ENCODE data around the gene LPAR6. TPM values are rescaled to one million over a fixed set of nuclear protein-coding genes. Genes with fewer than 3 reads are reported as not detected.

The LPAR6 gene
- total RNA-seq, 2 experiments from 2014 or later: 5.2 to 6.4 TPM

DNA sequence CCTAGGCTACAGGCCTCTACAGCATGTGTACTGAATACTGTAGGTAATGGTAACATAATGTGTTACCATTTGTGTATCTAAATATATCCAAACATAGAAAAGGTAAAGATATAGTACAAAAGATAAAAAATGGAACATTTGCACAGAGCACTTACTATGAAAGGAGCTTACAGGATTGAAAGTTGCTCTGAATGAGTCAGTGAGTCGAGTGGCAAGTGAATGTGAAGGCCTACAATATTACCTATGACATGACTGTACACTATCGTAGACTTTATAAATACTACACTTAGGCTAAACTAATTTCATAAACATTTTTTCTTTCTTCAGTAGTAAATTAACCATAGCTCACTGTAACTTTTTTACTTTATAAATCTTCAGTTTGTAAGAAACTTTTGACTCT, 35.1 kb downstream of the LPAR6 start:
- ATAC-seq (no peak), DNase-seq (no peak)
- intact Hi-C loops (cut with micrococcal nuclease): no loop called here
- no peaks in the 10 kb centered on the region for H3K27me3 Mint-ChIP-seq
- ChIA-PET CTCF (interaction anchor here (0.9 kb wide), 1 partner anchor 373 kb away, joined by 3 read pairs; no protein-coding TSS in a partner anchor), POLR2A (interaction anchor here (0.6 kb wide), 1 partner anchor 205 kb away, joined by 6 read pairs; no protein-coding TSS in a partner anchor)
- no peak overlapping the region for H3K4me3 Mint-ChIP-seq
- H3K4me1 Mint-ChIP-seq (ENCODE audit: low read depth): no peaks in the 10 kb centered on the region
- H3K27ac Mint-ChIP-seq: no peak overlapping the region
- peaks cover 4% of the 10 kb centered on the region for H3K9me3 Mint-ChIP-seq
- H3K36me3 Mint-ChIP-seq (ENCODE audit: low read depth): peaks cover 41% of the 10 kb centered on the region
- TF ChIP-seq, protein P1, sequence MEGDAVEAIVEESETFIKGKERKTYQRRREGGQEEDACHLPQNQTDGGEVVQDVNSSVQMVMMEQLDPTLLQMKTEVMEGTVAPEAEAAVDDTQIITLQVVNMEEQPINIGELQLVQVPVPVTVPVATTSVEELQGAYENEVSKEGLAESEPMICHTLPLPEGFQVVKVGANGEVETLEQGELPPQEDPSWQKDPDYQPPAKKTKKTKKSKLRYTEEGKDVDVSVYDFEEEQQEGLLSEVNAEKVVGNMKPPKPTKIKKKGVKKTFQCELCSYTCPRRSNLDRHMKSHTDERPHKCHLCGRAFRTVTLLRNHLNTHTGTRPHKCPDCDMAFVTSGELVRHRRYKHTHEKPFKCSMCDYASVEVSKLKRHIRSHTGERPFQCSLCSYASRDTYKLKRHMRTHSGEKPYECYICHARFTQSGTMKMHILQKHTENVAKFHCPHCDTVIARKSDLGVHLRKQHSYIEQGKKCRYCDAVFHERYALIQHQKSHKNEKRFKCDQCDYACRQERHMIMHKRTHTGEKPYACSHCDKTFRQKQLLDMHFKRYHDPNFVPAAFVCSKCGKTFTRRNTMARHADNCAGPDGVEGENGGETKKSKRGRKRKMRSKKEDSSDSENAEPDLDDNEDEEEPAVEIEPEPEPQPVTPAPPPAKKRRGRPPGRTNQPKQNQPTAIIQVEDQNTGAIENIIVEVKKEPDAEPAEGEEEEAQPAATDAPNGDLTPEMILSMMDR (IDR thresholded peaks at IDR 0.05): no peak

DNA sequence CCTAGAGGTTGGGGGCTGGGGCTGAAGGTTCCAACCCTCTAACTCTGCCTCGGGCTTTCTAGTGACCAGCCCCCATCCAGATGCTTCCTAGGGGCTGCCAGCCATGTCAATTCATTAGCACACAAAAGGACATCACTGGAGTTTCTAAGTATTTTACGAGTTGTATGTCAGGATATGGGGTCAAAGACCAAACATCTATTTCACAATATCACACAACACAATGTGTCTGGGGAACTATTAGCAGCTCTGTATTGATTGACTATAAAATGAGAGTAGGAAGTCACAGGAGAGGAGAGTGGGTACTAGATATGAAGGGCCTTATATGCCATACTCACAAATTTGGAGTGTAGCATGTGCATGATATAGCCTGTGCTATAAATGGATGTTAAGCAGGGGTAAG, 42.1 kb downstream of the LPAR6 start:
- Mint-ChIP-seq H3K27ac (no peak overlapping the region), H3K4me1 (ENCODE audit: low read depth) (no peaks in the 10 kb centered on the region), H3K9me3 (peaks cover 4% of the 10 kb centered on the region), H3K4me3 (no peak overlapping the region), H3K36me3 (ENCODE audit: low read depth) (peaks cover 25% of the 10 kb centered on the region), H3K27me3 (no peaks in the 10 kb centered on the region)
- TF ChIP-seq, protein P1 (IDR thresholded peaks at IDR 0.05): no peak
- intact Hi-C loops (cut with micrococcal nuclease): no loop called here
- ChIA-PET CTCF (no interaction called here), POLR2A (no interaction called here)
- DNase-seq: no peak
- no peak for ATAC-seq

DNA sequence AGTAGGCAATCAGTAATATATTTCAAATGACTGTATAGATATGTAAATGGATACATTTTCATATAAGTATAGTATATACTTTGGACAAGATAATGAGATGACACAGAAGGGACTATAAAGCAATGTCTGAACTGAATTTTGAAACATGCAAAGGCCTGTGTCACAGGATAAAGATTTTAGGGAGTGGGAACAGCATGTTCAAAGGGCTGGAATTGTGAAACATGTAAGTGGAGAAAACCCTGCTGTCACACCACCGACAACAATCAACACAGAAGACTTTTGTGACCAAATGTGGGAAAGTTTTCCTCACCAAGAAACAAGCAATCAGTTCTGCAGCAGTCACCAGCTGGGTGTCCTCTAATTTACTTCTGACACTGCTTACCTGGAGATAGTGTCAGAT, 42.9 kb downstream of the LPAR6 start:
- CTCF ChIA-PET: no interaction called here
- TF ChIP-seq, protein P1 (IDR thresholded peaks at IDR 0.05): no peak
- Mint-ChIP-seq H3K36me3 (ENCODE audit: low read depth) (peaks cover 22% of the 10 kb centered on the region), H3K9me3 (peaks cover 3% of the 10 kb centered on the region), H3K4me1 (ENCODE audit: low read depth) (no peaks in the 10 kb centered on the region), H3K4me3 (no peak overlapping the region), H3K27ac (no peak overlapping the region), H3K27me3 (no peaks in the 10 kb centered on the region)
- no peak for DNase-seq
- intact Hi-C loops (cut with micrococcal nuclease): no loop called here
- ATAC-seq: no peak
- POLR2A ChIA-PET: no interaction called here

Other genes starting within 250 kb of the LPAR6 start
- gene ITM2B, start 179.9 kb downstream of the LPAR6 start, total RNA-seq: 10 to 100 TPM; 85.5 to 91.2 TPM
- gene RB1, start 109.4 kb downstream of the LPAR6 start, total RNA-seq: 10 to 100 TPM; 26.4 to 29.2 TPM
- 1 to 10 TPM; 1.6 to 2.2 TPM for gene RCBTB2, start 120.0 kb upstream of the LPAR6 start, total RNA-seq
- 1 to 10 TPM; 1.1 to 1.5 TPM for gene CYSLTR2, start 240.8 kb upstream of the LPAR6 start, total RNA-seq

Measured in activated CD8-positive, alpha-beta T cell treated with anti-CD3 and anti-CD28 coated beads for 36 hours (primary cell).